IPS-18c (cell line): Measurements from ENCODE around the gene SNX24.
"Not testable (repeated sequence)": the region's sequence is repeated elsewhere in the genome, so short reads cannot be mapped to it uniquely, and the experiment has no call there.

Experiments
- H3K4me3 ChIP-seq: 2 replicates; pipeline ENCODE4 v1.7.0; 2013; ENCODE audit warnings: low read depth, mild to moderate bottlenecking, low read length, moderate library complexity; ENCODE audit not compliant: insufficient read depth
- H3K9me3 ChIP-seq: one replicate; pipeline ENCODE4 v1.6.1; 2013; ENCODE audit warnings: mild to moderate bottlenecking, low read length, moderate library complexity; ENCODE audit not compliant: control insufficient read depth, insufficient read depth

SNX24 gene

DNA sequence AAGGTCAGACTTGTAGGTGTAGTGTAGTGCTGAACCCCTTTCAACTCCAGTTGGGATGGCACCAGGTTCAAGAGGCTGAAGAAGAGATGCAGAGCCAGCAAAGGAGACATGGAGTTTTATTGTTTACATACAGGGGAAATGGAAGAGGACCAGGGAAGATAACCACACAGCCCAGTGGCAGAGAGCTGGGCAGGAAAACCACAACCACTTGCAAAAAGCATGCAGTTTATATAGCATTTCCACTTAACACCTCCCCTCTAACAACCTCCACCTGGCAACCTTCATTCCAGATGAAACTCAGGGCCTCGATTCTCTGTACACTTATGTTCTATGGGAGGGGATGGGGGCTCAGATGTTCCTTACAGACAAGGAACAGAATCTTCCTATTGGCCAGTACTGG, 56.9 kb downstream of the SNX24 start:
- Histone ChIP-seq H3K4me3 (no peak overlapping the region), H3K9me3 (peaks cover 2% of the 10 kb centered on the region)

DNA sequence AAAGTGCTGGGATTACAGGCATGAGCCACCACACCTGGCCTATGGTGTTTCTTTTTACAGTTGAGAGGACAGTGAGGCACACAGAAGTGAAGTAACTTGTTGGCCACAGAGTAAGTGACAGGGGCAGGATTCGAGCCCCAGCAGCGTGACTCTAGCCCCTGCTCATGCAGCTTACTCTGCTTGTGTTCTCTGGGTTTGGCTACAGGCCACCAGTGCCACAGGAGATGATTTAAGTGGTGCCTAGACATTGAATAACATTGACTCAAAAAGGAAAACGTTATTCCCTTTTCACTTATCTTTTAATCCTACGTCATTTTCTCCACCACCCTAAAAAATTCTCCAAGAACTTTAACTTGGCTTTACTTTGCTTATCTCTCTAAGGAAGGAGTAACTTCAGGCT, 61.4 kb downstream of the SNX24 start:
- Histone ChIP-seq H3K9me3 (no peaks in the 10 kb centered on the region), H3K4me3 (no peak overlapping the region)

DNA sequence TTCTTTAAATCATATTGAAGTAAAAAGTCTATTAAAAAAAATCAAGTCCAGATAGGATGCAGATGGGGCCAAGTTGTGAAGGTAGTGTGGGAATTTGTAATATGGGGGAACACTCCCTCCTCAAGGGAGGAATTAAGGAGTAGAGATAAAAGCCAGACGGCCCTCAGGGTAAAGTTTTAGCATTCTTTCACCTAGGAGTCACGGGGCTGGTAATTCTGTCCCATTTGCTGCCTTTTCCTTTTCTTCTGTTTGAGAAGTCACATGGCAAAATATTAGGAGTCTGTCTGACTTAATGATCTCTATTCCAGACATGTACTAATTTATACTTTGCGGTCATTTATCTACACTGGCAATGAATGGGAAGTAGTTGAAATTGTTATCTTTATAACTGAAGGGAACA, 61.9 kb downstream of the SNX24 start:
- Histone ChIP-seq H3K9me3 (no peaks in the 10 kb centered on the region), H3K4me3 (no peak overlapping the region)

DNA sequence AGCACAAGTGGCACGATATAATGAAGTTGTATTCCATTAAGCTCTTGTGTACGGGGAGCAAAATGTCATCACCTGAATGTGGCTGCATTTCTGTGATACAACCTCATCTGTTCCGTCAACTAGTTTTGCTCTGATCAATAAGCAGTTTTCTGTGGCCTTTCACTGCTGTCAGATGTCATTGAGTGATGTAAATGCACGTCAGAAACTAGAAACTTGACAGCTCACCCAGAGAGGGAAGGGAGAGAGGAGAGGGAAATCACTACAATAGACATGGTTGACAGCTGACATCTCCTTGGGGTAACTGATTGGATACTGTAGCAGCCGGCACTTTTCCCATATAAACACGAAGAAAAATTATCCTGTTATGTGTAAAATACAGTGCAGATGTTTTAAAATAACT, 62.7 kb downstream of the SNX24 start:
- Histone ChIP-seq H3K4me3 (no peak overlapping the region), H3K9me3 (no peaks in the 10 kb centered on the region)

DNA sequence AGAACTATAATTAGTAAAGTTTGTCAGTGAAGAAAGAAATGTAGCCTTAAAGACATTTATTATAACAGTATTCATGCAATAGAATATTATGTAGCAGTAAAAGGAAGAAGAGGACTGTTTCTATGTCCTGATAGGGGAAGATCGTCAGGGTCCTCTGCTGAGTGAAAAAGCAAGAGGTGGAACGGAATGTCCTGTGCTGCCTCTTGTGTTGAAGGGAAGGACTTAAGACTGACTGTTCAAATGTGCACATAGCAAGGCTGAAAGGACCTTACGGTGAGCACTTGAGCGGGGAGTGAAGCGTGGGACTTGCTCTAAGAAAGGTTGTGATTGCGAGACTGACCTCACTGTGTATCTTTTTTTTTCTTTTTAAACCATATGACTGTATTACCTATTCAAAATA, 63.2 kb downstream of the SNX24 start:
- no peak overlapping the region for H3K4me3 ChIP-seq
- no peaks in the 10 kb centered on the region for H3K9me3 ChIP-seq

DNA sequence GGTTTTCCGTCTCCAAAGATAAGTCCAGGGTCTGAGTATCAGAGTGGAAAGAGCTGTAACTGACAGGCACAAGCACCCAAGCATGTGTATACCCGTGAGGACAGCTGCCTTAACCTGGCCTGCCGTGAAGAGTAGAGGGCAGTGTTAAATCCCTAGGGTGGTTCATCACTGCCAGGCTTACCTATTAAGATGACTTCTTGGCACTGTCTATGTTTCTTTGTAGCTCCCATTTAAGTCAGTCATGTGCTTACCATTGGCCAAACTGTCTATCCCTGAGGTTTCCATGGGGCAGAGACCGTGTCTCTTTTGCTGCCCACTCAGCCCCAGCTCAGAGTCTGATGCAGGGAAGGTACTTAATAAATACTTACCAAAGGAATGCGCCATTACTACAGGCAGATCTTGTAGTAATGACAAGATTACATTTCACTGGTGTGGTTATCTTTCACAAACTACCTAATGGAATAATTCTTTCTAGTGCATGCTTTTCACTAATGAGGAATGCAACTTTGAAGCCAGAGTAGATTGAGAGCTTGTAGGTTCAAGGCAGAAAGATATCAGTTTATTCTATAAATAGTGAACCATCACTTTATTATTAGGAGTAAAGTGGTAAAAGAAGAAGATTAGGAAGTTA, 64.2 kb downstream of the SNX24 start:
- no peaks in the 10 kb centered on the region for H3K9me3 ChIP-seq
- H3K4me3 ChIP-seq, result no peak overlapping the region

DNA sequence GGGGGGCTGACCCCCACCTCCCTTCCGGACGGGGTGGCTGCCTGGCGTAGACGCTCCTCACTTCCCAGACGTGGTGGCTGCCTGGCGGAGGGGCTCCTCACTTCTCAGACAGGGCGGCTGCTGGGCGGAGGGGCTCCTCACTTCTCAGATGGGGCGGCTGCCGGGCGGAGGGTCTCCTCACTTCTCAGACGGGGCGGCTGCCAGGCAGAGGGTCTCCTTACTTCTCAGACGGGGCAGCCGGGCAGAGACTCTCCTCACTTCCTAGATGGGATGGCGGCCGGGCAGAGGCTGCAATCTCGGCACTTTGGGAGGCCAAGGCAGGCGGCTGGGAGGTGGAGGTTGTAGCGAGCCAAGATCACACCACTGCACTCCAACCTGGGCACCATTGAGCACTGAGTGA, 68.0 kb downstream of the SNX24 start:
- H3K9me3 ChIP-seq, H3K4me3 ChIP-seq: not testable (repeated sequence)

DNA sequence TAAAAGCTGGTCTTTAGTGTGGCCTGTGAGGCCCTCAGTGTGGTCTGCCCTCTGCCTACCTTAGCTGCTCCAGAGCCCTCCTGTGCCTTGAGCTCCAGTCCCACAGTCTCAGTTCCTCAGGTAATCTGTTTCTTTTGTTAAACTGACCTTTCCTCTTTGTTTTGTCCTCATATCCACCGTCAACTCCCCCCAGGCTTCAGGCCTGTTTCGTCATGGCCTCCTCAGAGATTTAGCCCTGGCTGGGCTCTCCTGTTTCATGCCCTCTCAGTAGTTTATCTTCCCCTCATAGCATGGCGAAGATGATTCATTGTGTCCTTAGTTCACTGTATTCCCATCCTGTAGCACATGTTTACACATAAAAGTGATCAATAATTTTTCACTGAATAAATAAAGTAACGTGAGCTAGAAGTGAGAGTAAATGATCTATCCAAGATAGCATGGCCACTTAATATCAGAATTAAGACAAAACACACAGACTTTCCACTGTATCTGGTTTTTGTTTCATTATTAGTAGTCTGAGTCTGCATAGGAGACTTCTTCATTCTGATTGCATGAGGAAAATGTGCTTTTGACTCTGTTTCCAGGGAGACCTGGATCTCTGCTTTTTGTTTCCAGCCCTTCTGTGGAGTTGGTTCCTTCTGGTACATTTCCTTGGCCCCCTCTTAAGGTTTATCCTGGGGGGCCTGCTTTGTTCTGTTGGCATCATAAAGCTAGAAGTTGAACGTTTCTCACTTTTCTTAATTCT, 70.5 kb downstream of the SNX24 start:
- H3K4me3 ChIP-seq, result no peak overlapping the region
- H3K9me3 ChIP-seq, result no peaks in the 10 kb centered on the region

DNA sequence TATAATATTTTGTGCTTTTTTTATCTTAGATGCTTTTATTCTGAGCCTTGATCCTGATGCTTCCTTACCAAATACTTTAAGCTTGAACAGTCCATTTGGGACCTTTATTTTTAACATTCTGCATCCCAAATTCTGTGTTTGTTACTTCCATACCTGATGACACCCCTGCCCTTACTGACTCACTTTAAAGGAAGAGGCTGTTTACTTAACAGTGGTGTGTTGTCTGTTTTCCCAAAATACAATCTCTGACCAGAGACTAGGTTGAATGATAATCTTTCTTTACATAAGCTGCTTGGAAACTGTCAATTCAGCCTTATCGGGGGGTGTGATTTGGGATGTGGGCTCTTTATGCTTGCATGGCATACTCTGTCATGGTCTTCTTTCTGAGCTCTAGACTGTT, 71.1 kb downstream of the SNX24 start:
- no peak overlapping the region for H3K4me3 ChIP-seq
- H3K9me3 ChIP-seq, result no peaks in the 10 kb centered on the region

DNA sequence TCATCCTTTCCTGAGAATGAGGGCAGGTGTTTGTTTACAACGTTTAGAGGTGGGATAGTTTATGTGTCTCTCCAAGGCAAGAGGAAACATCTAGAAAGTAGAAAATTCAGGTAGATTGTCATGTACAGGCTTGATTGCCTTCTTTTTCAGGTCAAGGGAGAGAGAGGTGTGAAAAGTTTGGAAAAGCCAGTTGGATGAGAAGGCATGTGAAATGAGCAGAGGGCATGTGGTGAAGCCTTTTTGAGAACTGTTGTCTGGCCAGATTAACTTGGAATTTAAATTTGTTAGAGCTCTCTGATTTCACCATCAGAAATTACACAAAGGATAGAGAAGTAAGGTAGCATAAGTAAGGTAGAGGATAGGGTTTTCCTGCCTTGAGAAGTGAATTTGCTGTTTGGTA, 74.6 kb downstream of the SNX24 start:
- no peaks in the 10 kb centered on the region for H3K9me3 ChIP-seq
- no peak overlapping the region for H3K4me3 ChIP-seq

DNA sequence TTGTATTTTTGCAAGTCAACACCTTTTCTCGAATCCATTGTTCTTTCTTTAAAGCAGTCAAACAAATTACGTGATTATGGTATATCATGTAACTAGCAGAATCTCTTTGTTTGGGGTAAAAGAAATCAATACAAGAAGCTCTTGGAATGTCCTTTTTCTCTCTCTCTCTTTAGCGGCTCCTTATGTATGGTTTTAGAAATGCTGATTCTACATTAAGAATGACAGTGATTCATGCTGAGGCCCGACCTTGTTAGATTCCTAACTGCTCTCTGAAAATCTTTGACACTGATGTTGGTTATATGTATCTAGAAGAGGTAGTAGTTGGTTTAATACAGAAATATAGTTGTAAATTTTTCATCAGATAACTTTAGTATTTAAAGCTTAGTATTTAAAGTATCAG, 76.4 kb downstream of the SNX24 start:
- H3K9me3 ChIP-seq, result no peaks in the 10 kb centered on the region
- no peak overlapping the region for H3K4me3 ChIP-seq

DNA sequence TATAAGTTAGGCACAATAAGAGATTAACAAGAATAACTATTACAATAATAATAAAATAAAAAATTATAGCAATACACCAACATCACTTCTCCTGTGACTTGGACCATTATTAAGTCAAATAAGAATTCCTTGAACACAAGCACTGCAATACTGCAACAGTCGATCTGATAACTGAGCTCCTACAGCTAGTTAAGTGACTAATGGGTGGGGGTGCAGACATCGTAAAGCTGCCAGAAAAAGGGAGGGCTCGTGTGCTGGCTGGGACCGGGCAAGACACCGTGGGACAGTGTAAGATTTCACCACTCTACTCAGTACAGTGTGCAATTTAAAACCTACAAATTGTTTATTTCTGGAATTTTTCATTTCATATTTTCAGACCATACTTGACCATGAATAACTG, 78.8 kb downstream of the SNX24 start:
- Histone ChIP-seq H3K4me3 (no peak overlapping the region), H3K9me3 (no peaks in the 10 kb centered on the region)

DNA sequence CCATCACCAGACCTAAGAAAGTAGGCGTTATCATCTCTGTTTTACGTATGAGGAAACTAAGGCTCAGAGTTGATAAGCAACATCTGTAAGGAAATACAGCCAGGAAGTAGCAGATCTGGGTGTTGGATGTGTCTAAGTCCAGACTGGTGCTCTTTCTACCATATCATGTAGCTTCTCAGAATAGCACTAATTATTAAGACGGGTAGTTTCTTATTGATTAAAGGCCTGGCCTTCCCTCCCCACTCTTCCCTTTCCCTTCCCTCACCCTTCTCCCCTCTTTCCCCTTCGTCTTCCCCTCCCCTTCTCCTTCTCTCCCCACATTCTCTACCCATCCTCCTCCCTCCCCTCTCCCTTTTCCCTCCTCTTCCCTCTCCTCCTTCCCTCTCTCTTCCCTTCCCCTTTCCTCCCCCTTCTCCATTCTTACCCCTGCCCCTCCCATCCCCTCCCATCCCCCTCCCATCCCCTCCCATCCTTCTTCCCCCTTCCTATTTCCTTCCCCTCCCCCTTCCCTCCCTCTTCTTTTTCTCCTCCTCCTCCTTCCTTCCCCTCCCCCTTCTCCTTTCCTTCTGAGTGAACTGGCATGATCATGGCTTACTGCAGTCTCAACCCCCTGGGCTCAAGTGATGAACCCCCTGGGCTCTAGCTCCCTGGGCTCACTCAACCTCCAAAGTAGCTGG, 79.4 kb downstream of the SNX24 start:
- no peak overlapping the region for H3K4me3 ChIP-seq
- H3K9me3 ChIP-seq, result no peaks in the 10 kb centered on the region

DNA sequence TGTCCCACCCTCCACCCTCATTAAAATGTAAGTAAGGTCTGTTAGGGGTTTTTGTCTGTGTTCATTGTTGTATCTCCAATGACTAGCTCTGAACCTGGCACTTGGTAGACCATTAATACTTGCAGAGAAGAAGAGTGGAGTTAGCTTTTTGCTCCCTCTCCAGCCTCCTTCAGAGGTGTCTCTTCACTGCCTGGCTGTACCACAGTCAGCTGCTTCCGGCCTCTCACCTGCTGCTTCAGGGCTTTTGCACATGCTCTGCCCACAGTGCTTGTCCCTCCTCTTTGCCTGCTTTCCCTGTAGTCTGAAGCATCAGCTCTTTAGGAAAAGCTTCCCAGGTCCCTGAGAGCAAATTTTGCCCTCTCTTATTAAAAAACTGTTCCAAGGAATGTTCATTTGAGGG, 83.6 kb downstream of the SNX24 start:
- H3K4me3 ChIP-seq, result no peak overlapping the region
- no peaks in the 10 kb centered on the region for H3K9me3 ChIP-seq

DNA sequence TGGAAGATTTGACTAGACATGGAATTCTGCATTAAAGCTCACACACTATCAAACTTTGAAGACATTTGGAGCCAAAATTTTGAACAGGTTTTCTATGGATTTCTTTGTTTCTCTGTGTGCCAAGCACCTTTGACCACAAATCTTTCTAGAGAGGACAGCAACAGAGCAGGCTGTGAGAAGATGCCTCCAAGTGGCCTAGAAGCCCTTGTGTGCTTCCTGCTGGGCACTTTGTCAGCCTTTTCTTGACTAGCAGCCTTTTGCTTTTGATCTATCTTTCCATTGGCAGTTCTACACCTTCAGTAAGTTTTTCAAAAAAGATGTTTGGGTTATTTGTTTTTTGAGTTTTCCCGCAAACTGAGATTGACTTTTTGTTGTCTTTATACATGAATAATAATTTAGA, 84.6 kb downstream of the SNX24 start:
- no peak overlapping the region for H3K4me3 ChIP-seq
- H3K9me3 ChIP-seq, result no peaks in the 10 kb centered on the region

DNA sequence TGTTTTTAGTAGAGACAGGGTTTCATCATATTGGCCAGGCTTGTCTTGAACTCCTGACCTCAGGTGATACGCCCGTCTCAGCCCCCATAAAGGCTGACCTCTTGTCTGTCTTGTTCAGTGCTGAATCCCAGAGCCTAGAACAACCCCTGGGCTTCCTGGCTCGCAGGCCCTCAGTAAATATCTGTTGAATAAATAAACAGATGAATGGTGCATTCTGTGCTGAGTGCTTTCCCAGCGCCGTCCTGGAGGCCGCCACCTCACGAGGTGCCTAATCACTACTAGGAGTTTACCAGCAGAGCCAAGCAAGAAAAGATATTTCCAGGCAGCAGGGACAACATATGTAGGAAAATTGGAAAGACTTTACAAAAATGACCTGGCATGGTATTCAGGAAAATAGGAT, 88.5 kb downstream of the SNX24 start:
- H3K9me3 ChIP-seq, result no peaks in the 10 kb centered on the region
- H3K4me3 ChIP-seq, result no peak overlapping the region

DNA sequence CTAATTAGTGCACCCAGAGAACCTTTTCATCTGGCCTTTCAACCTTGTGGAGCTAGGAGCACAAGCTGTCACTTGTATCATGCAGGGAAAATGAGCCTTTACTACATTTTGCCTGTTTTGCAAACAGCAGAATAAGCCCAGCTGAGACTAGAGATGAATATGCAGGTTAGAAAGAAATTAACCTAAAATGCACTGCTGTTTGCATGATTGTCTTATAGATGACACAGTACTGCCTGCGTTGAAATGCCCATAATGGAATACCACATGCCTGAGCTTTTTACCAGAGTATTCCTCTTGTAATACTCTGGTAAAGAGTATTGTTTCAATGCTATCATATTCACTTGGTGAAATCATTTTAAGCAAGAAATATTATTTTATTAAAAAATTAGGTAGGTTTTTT, 90.7 kb downstream of the SNX24 start:
- H3K9me3 ChIP-seq, result no peaks in the 10 kb centered on the region
- no peak overlapping the region for H3K4me3 ChIP-seq

DNA sequence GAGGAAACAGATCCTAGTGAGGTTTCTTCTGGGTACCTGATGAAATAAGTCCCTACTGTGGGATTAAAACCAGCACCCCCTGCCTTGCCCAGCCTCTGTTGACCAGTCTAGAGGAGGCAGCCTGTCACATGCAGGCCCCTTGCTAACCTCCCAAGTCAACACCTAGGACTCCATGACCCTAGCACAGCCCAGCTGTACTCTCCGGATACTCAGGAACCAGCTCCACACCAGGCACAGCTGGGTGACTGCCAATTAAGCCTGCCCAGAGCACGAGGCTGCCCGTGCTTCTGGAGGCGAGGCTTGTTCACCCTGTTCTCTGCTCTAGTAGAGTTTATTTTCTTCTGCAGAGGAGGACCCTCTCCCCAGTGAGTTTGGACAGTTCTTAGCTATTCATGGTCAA, 92.5 kb downstream of the SNX24 start:
- Histone ChIP-seq H3K9me3 (no peaks in the 10 kb centered on the region), H3K4me3 (no peak overlapping the region)
